Subcutaneous preadipocyte (primary cell): Measurements from ENCODE around the gene ING5. TPM values are rescaled to one million over a fixed set of nuclear protein-coding genes. Genes with fewer than 3 reads are reported as not detected.

Experiments
- total RNA-seq: library from RNA; depleted of rRNA; stranded (reverse); fragments of >200 nt; gene quantifications from 2 replicates; pipeline ENCODE4 v1.2.3, GENCODE V29; 2012

ING5 gene
- 18.0 and 25.4 TPM in 2 replicates for total RNA-seq

GRCh38 chr2:241701399-241702154, at the start of gene ING5:
Gene ING5, plus strand, starts transcription at chr2:241702039. Its CDS starts 27 bp downstream, at chr2:241702066.

GRCh38 chr2:241686650-241687425, 15.0 kb upstream of the ING5 start, which contains the start of gene DTYMK:
Gene DTYMK, minus strand, starts transcription at chr2:241686815. Its CDS starts 32 bp downstream, at chr2:241686783.

GRCh38 chr2:241734467-241735208, 32.8 kb downstream of the ING5 start, which contains the start of gene D2HGDH:
Gene D2HGDH, plus strand, starts transcription at chr2:241734630. Its CDS starts 595 bp downstream, at chr2:241735225.

DNA sequence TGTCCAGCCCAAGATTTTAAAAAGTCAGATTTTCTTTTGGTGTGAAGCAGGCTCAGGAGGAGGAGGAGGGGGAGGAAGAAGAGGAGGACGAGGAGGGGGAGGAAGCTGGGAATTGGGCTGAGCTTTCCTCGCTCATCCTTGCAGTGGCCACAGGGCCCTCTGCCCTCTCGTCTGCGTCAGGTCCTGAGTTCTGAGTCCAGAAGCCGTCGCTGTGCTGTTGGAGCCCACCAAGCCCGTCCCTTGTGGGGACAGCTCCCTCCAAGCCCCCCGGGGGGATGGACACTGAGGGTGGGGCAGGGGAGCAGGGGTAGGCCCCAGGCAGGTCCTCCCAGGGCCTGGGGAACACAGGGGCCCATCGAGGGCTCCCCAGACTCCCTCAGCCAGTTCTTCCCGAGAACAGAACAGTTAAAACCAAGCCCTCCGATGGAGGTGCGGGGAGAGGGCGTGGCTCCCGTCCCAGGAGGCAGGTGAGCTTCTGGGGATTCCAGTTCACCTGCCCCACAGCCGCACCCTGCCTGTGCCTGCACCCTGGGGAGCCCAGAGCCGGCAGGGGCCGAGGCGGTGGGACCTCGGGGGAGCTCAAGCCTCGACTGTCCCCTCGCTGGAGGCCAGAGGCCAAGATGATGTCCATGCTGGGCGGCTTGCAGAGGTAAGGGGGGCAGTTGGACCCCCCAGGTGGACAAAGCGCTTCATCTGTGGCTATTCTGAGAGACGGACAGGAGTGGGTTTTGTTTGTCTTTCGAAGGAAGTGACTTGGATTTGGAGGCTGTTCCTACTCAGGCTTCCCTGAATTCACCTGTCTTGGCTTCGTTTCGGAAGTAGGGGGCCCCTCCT, 74.7 kb downstream of the ING5 start, which contains the start of gene GAL3ST2:
TSS of gene GAL3ST2 (plus strand) at position 487 of the 834 bp plus-strand sequence. CDS start at position 621, 134 bp downstream.

Other genes starting within 250 kb of the ING5 start
- 214 and 230 TPM in 2 replicates for gene STK25, start 193.5 kb upstream of the ING5 start, total RNA-seq
- gene BOK, start 143.3 kb upstream of the ING5 start, total RNA-seq, result 11.4 and 13.7 TPM in 2 replicates
- 54.7 and 60.8 TPM in 2 replicates for gene THAP4, start 64.9 kb upstream of the ING5 start, total RNA-seq
- 39.5 and 47.0 TPM in 2 replicates for gene ATG4B, start 64.3 kb upstream of the ING5 start, total RNA-seq
- 45.2 and 46.3 TPM in 2 replicates for gene DTYMK, start 15.2 kb upstream of the ING5 start, total RNA-seq
- gene D2HGDH, start 32.6 kb downstream of the ING5 start, total RNA-seq, result 10.9 and 13.6 TPM in 2 replicates
- gene GAL3ST2, start 74.8 kb downstream of the ING5 start, total RNA-seq, result not detected in 2 replicates
- gene NEU4, start 107.2 kb downstream of the ING5 start, total RNA-seq, result not detected in 2 replicates
- not detected in 2 replicates for gene PDCD1, start 156.9 kb downstream of the ING5 start, total RNA-seq
- not detected in 2 replicates for gene RTP5, start 167.7 kb downstream of the ING5 start, total RNA-seq